SK-N-SH (cell line): Measurements from ENCODE around the gene FGD3.

Experiments
- CTCF ChIP-seq: fragments of 200-600 bp; sonication (generic); IDR thresholded peaks from 2 replicates; pipeline ENCODE4 v1.6.1; 2017; ENCODE audit warnings: antibody characterized with exemption, mild to moderate bottlenecking, moderate library complexity
- EP300 ChIP-seq, 2 experiments: IDR thresholded peaks; 2 replicates each; pipeline versions ENCODE4 v1.4.0 to v1.6.1; 2012; ENCODE audit warnings: borderline replicate concordance in 1 of 2, low read depth in 1 of 2, low read length in 1 of 2
- MAX ChIP-seq: IDR thresholded peaks from 2 replicates; pipeline ENCODE4 v1.4.0; 2012; ENCODE audit warnings: low read depth
- POLR2AphosphoS5 ChIP-seq: IDR thresholded peaks from 2 replicates; pipeline ENCODE4 v1.6.1; 2012; ENCODE audit warnings: low read depth, low read length
- RAD21 ChIP-seq: IDR thresholded peaks from 2 replicates; pipeline ENCODE4 v1.6.1; 2012; ENCODE audit warnings: mild to moderate bottlenecking, low read length
- RCOR1 ChIP-seq: fragments of 150-350 bp; IDR thresholded peaks from 2 replicates; pipeline ENCODE4 v1.6.1; 2017; ENCODE audit warnings: antibody characterized with exemption, low read length
- RFX5 ChIP-seq: IDR thresholded peaks from 2 replicates; pipeline ENCODE4 v1.6.1; 2012; ENCODE audit warnings: mild to moderate bottlenecking, improper control_type of control experiment, low read length
- RXRA ChIP-seq: IDR thresholded peaks from 2 replicates; pipeline ENCODE4 v1.4.0; 2012; ENCODE audit warnings: low read depth, mild to moderate bottlenecking, borderline replicate concordance
- SMC3 ChIP-seq: IDR thresholded peaks from 2 replicates; pipeline ENCODE4 v1.6.1; 2012; ENCODE audit warnings: low read depth, low read length, improper control_type of control experiment
- TF ChIP-seq, protein P1 (sequence below): IDR thresholded peaks from 2 replicates; pipeline ENCODE4 v1.6.1; 2012; ENCODE audit warnings: mild to moderate bottlenecking, low read depth, low read length, moderate library complexity

DNA sequence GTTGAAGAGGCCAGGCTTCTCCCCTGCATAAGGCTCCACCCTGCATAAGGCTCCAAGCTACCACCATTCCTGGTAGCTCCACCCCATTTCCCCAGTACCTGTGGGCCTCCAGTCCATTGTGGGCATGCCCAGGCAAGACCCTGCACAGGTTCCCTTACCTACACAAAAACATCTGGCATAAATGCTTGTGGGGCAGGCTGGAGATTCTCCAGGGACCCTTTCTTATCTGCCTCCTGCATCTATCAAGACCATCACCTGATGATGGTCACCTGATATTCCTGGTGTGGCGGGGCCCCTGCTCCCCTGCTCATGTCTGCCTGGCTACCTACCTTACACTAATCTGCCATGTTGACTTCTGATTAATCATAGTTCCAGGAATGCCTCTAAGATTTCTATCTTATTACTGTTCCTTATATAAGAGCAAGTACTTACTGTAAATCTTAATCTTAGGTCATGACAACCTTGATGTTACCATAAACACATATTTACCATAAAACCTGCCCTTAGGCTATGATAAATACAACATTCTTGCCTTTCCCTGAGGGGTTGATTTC is 41.0 kb downstream of the FGD3 start:
- TF ChIP-seq MAX, result no peak
- TF ChIP-seq RCOR1, result no peak
- TF ChIP-seq CTCF, result no peak
- no peak for TF ChIP-seq RFX5
- TF ChIP-seq, protein P1, sequence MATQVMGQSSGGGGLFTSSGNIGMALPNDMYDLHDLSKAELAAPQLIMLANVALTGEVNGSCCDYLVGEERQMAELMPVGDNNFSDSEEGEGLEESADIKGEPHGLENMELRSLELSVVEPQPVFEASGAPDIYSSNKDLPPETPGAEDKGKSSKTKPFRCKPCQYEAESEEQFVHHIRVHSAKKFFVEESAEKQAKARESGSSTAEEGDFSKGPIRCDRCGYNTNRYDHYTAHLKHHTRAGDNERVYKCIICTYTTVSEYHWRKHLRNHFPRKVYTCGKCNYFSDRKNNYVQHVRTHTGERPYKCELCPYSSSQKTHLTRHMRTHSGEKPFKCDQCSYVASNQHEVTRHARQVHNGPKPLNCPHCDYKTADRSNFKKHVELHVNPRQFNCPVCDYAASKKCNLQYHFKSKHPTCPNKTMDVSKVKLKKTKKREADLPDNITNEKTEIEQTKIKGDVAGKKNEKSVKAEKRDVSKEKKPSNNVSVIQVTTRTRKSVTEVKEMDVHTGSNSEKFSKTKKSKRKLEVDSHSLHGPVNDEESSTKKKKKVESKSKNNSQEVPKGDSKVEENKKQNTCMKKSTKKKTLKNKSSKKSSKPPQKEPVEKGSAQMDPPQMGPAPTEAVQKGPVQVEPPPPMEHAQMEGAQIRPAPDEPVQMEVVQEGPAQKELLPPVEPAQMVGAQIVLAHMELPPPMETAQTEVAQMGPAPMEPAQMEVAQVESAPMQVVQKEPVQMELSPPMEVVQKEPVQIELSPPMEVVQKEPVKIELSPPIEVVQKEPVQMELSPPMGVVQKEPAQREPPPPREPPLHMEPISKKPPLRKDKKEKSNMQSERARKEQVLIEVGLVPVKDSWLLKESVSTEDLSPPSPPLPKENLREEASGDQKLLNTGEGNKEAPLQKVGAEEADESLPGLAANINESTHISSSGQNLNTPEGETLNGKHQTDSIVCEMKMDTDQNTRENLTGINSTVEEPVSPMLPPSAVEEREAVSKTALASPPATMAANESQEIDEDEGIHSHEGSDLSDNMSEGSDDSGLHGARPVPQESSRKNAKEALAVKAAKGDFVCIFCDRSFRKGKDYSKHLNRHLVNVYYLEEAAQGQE, result no peak
- no peak for TF ChIP-seq EP300 (IDR thresholded peaks at IDR 0.05; ENCODE audit: borderline replicate concordance in 1 of 2, low read depth in 1 of 2, low read length in 1 of 2)
- TF ChIP-seq RAD21, result no peak
- no peak for TF ChIP-seq RXRA
- no peak for TF ChIP-seq POLR2AphosphoS5
- TF ChIP-seq SMC3, result no peak
